ENCODE measurements around the gene PDE5A.

PDE5A gene

GRCh38 chr4:119638359-119638758 is 9.8 kb upstream of the PDE5A start:
- TF ChIP-seq SIN3A (IDR thresholded peaks at IDR 0.05; ENCODE audit: borderline replicate concordance, insufficient read depth, low read length) (no peak), REST (IDR thresholded peaks at IDR 0.05; ENCODE audit: insufficient read depth in 1 of 2, low read depth in 2 of 2, low read length in 2 of 2) (no peak), FOXP2 (optimal IDR thresholded peaks at IDR 0.05; ENCODE audit: borderline replicate concordance, extremely low read depth, extremely low read length, insufficient read depth) (no peak), POLR2AphosphoS5 (IDR thresholded peaks at IDR 0.05; ENCODE audit: low read depth, low read length) (no peak), TAF1 (IDR thresholded peaks at IDR 0.05; ENCODE audit: borderline replicate concordance, insufficient read depth, low read length) (no peak)

GRCh38 chr4:119632216-119632615 is 3.6 kb upstream of the PDE5A start:
- TF ChIP-seq TAF1 (IDR thresholded peaks at IDR 0.05; ENCODE audit: borderline replicate concordance, insufficient read depth, low read length) (no peak), FOXP2 (optimal IDR thresholded peaks at IDR 0.05; ENCODE audit: borderline replicate concordance, extremely low read depth, extremely low read length, insufficient read depth) (no peak), SIN3A (IDR thresholded peaks at IDR 0.05; ENCODE audit: borderline replicate concordance, insufficient read depth, low read length) (no peak), REST (IDR thresholded peaks at IDR 0.05; ENCODE audit: insufficient read depth in 1 of 2, low read depth in 2 of 2, low read length in 2 of 2) (no peak), POLR2AphosphoS5 (IDR thresholded peaks at IDR 0.05; ENCODE audit: low read depth, low read length) (no peak)

GRCh38 chr4:119629142-119629471 is 503 bp upstream of the PDE5A start:
- TF ChIP-seq POLR2AphosphoS5 (IDR thresholded peaks at IDR 0.05; ENCODE audit: low read depth, low read length) (no peak), REST (IDR thresholded peaks at IDR 0.05; ENCODE audit: insufficient read depth in 1 of 2, low read depth in 2 of 2, low read length in 2 of 2) (no peak), TAF1 (IDR thresholded peaks at IDR 0.05; ENCODE audit: borderline replicate concordance, insufficient read depth, low read length) (no peak), SIN3A (IDR thresholded peaks at IDR 0.05; ENCODE audit: borderline replicate concordance, insufficient read depth, low read length) (no peak), FOXP2 (optimal IDR thresholded peaks at IDR 0.05; ENCODE audit: borderline replicate concordance, extremely low read depth, extremely low read length, insufficient read depth) (no peak)

- TF ChIP-seq REST (IDR thresholded peaks at IDR 0.05; ENCODE audit: insufficient read depth in 1 of 2, low read depth in 2 of 2, low read length in 2 of 2) (no peak), TAF1 (IDR thresholded peaks at IDR 0.05; ENCODE audit: borderline replicate concordance, insufficient read depth, low read length) (no peak), FOXP2 (optimal IDR thresholded peaks at IDR 0.05; ENCODE audit: borderline replicate concordance, extremely low read depth, extremely low read length, insufficient read depth) (no peak), SIN3A (IDR thresholded peaks at IDR 0.05; ENCODE audit: borderline replicate concordance, insufficient read depth, low read length) (no peak), POLR2AphosphoS5 (IDR thresholded peaks at IDR 0.05; ENCODE audit: low read depth, low read length) (no peak)
Observed at GRCh38 chr4:119627267-119628255, 1.0 kb downstream of the PDE5A start.

All from PFSK-1 (cell line).